ENCODE results near the gene FOXO3. TPM values are rescaled to one million over a fixed set of nuclear protein-coding genes. Genes with fewer than 3 reads are reported as not detected.

FOXO3 gene
- total RNA-seq, 1 donor from 2014 or later: 60.3 TPM

DNA sequence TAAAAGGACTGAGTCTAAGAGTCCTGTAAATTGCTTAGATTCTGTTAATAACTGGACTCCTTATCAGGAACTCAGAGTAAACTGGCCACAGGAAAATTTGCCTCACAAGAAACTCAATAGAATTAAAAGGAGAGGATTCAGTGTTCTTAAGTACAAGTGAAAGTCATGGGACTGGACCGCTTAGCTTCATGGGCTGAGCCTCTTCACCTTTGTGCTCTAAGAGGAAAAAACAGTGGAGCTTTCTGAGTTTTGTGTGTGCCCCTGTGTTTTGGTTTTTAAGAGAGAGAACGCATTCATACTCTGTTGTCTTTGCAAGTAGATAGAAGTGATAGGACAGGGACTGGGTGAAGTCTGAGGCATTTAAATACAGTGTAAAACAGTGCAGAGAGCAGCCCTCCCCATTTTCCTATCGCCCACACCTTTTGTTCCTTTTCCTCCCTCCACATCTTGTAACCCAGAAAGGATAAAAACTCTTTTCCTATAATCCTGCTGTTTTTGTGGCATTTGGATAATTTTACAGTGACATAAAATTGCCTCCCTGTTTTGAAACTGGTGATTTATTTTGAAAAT is 49.6 kb downstream of the FOXO3 start:
- H3K4me3 Mint-ChIP-seq (ENCODE audit: unreplicated experiment): no peak overlapping the region
- H3K36me3 Mint-ChIP-seq (ENCODE audit: unreplicated experiment): peaks cover 7% of the 10 kb centered on the region
- no peaks in the 10 kb centered on the region for H3K27me3 Mint-ChIP-seq (ENCODE audit: unreplicated experiment)
- no peak overlapping the region for H3K27ac Mint-ChIP-seq (ENCODE audit: unreplicated experiment)
- TF ChIP-seq, protein P1, sequence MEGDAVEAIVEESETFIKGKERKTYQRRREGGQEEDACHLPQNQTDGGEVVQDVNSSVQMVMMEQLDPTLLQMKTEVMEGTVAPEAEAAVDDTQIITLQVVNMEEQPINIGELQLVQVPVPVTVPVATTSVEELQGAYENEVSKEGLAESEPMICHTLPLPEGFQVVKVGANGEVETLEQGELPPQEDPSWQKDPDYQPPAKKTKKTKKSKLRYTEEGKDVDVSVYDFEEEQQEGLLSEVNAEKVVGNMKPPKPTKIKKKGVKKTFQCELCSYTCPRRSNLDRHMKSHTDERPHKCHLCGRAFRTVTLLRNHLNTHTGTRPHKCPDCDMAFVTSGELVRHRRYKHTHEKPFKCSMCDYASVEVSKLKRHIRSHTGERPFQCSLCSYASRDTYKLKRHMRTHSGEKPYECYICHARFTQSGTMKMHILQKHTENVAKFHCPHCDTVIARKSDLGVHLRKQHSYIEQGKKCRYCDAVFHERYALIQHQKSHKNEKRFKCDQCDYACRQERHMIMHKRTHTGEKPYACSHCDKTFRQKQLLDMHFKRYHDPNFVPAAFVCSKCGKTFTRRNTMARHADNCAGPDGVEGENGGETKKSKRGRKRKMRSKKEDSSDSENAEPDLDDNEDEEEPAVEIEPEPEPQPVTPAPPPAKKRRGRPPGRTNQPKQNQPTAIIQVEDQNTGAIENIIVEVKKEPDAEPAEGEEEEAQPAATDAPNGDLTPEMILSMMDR (IDR thresholded peaks at IDR 0.05): no peak
- DNase-seq (ENCODE audit: extremely low spot score, unreplicated experiment): no peak
- peaks cover 57% of the 10 kb centered on the region for H3K4me1 Mint-ChIP-seq (ENCODE audit: unreplicated experiment)
- peaks cover 7% of the 10 kb centered on the region for H3K9me3 Mint-ChIP-seq (ENCODE audit: unreplicated experiment)

DNA sequence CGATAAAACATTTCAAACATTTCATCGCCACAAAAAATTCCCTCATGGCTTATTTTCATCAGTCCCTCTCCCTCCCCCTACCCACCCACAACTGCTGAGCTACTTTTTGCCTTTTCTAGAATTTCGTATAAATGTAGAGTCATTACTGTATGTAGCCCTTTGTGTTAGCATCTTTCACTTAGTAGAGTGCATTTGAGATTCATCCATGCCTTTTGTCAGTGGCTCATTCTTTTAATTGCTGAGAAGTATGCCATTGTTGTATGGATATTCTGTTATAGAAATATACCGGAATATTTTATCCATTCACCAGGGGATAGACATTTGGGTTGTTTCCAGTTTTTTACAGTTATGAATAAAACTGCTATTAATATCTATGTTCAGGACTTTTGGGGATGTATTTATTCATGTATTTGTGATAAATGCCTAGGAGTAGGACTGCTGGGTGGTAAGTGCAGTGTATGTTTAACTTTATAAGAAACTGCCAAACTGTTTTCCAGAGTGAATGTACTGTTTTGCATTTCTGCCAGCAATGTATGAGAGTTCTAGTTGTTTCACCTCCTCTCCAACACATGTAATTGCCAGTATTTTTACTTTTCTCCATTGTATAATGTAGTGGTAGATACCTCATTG is 50.4 kb downstream of the FOXO3 start:
- TF ChIP-seq, protein P1 (IDR thresholded peaks at IDR 0.05): no peak
- H3K27me3 Mint-ChIP-seq (ENCODE audit: unreplicated experiment): no peaks in the 10 kb centered on the region
- peaks cover 58% of the 10 kb centered on the region for H3K4me1 Mint-ChIP-seq (ENCODE audit: unreplicated experiment)
- no peak overlapping the region for H3K27ac Mint-ChIP-seq (ENCODE audit: unreplicated experiment)
- H3K36me3 Mint-ChIP-seq (ENCODE audit: unreplicated experiment): peaks cover 7% of the 10 kb centered on the region
- H3K4me3 Mint-ChIP-seq (ENCODE audit: unreplicated experiment): no peak overlapping the region
- DNase-seq (ENCODE audit: extremely low spot score, unreplicated experiment): no peak
- peaks cover 7% of the 10 kb centered on the region for H3K9me3 Mint-ChIP-seq (ENCODE audit: unreplicated experiment)

DNA sequence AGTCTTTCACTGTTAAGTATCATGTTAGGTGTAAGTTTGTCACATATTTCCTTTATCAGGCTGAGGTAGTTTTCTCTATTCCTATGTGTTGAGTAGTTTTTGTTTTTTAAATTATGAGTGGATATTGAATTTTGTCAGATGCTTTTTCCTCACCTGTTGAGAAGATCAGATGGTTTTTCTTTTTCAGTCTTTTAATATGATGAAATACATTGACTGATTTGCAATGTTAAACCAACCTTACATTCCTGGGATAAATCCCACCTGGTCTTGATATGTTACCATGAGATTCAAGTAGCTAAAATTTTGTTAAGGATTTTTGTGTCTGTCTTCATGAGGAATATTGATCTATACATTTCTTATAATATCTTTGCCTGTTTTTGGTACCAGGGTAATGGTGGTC is 52.1 kb downstream of the FOXO3 start:
- no peak overlapping the region for H3K27ac Mint-ChIP-seq (ENCODE audit: unreplicated experiment)
- H3K4me3 Mint-ChIP-seq (ENCODE audit: unreplicated experiment): no peak overlapping the region
- peaks cover 61% of the 10 kb centered on the region for H3K4me1 Mint-ChIP-seq (ENCODE audit: unreplicated experiment)

DNA sequence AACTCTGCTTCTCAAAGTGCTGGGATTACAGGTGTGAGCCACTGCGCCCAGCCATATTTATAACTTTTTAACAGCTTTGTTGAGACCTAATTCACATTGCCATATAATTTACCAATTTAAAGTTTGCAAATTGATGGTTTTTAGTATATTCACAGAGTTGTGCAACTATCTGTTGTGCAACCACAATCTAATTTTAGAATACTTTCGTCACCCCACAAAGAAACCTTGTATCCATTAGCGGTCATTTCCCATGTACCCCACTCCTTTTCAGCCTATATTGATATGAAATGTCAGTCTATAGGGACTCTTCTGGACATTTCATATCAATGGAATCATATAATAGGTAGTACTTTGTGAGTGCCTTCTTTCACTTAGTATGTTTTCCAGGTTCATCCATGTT is 55.8 kb downstream of the FOXO3 start:
- Mint-ChIP-seq H3K9me3 (ENCODE audit: unreplicated experiment) (peaks cover 7% of the 10 kb centered on the region), H3K4me3 (ENCODE audit: unreplicated experiment) (no peak overlapping the region), H3K36me3 (ENCODE audit: unreplicated experiment) (peaks cover 7% of the 10 kb centered on the region), H3K27ac (ENCODE audit: unreplicated experiment) (no peak overlapping the region), H3K4me1 (ENCODE audit: unreplicated experiment) (peaks cover 73% of the 10 kb centered on the region), H3K27me3 (ENCODE audit: unreplicated experiment) (no peaks in the 10 kb centered on the region)
- no peak for DNase-seq (ENCODE audit: extremely low spot score, unreplicated experiment)
- TF ChIP-seq, protein P1 (IDR thresholded peaks at IDR 0.05): no peak

More for the DNA sequence above, 52.1 kb downstream of the FOXO3 start:
- Mint-ChIP-seq H3K27me3 (ENCODE audit: unreplicated experiment) (no peaks in the 10 kb centered on the region), H3K9me3 (ENCODE audit: unreplicated experiment) (peaks cover 7% of the 10 kb centered on the region), H3K36me3 (ENCODE audit: unreplicated experiment) (peaks cover 7% of the 10 kb centered on the region)
- TF ChIP-seq, protein P1 (IDR thresholded peaks at IDR 0.05): no peak
- DNase-seq (ENCODE audit: extremely low spot score, unreplicated experiment): no peak

DNA sequence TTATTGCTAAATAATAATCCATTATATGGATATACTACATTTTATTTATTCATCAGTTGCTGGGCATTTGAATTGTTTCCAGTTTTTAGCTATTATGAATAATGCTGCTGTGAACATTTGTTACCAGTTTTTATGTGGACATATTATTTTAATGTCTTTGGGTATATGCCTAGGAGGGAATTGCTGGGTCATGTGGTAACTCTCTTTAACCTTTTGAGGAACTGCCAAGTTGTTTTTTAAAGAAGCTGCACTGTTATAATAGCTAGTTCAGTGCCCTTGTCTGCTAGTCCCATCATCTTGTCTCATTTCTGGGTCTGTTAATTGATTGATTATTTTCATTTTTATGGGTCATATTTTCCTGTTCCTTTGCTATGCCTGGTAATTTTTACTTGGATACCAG is 56.3 kb downstream of the FOXO3 start:
- H3K9me3 Mint-ChIP-seq (ENCODE audit: unreplicated experiment): peaks cover 7% of the 10 kb centered on the region
- no peak overlapping the region for H3K4me3 Mint-ChIP-seq (ENCODE audit: unreplicated experiment)
- H3K36me3 Mint-ChIP-seq (ENCODE audit: unreplicated experiment): peaks cover 7% of the 10 kb centered on the region
- TF ChIP-seq, protein P1 (IDR thresholded peaks at IDR 0.05): no peak
- H3K4me1 Mint-ChIP-seq (ENCODE audit: unreplicated experiment): peaks cover 76% of the 10 kb centered on the region
- no peak for DNase-seq (ENCODE audit: extremely low spot score, unreplicated experiment)
- no peak overlapping the region for H3K27ac Mint-ChIP-seq (ENCODE audit: unreplicated experiment)
- no peaks in the 10 kb centered on the region for H3K27me3 Mint-ChIP-seq (ENCODE audit: unreplicated experiment)

All from osteocyte (in vitro differentiated cells).